Measurements from ENCODE around the gene PPIE. TPM values are rescaled to one million over a fixed set of nuclear protein-coding genes. Genes with fewer than 3 reads are reported as not detected.
"Not testable (repeated sequence)": the region's sequence is repeated elsewhere in the genome, so short reads cannot be mapped to it uniquely, and the experiment has no call there.

Gene PPIE
- total and polyA plus RNA-seq, 2 of the 8 experiments (the other 6 are each of a cell fraction or from before 2014, with no cell fraction given): 38.9 to 56.1 TPM

GRCh38 chr1:39787964-39788363 is 49.3 kb downstream of the PPIE start:
- not testable (repeated sequence) for H2BK5ac ChIP-seq (ENCODE audit: low read depth, low read length); H2BK15ac ChIP-seq (ENCODE audit: low read length); H2BK12ac ChIP-seq (ENCODE audit: low read depth, low read length); H3K56ac ChIP-seq (replicated peaks; ENCODE audit: insufficient read length, low read depth, low read length); H3K14ac ChIP-seq (ENCODE audit: insufficient read length); H2BK120ac ChIP-seq (replicated peaks; ENCODE audit: low read depth, low read length); H3K36me3 ChIP-seq (ENCODE audit: control insufficient read depth in 2 of 4, insufficient read depth in 4 of 4, low read length in 3 of 4); H3K18ac ChIP-seq (ENCODE audit: extremely low read depth, low read length); H3K4me1 ChIP-seq (replicated peaks in 1 of 4; ENCODE audit: control insufficient read depth in 3 of 4, insufficient read depth in 4 of 4, low read length in 3 of 4); H3K23me2 ChIP-seq (ENCODE audit: low read depth, low read length); H3K9ac ChIP-seq (replicated peaks in 1 of 4; ENCODE audit: extremely low read depth in 1 of 4, low read depth in 3 of 4, low read length in 3 of 4); DNase-seq (ENCODE audit: low read depth in 1 of 2, low spot score in 2 of 2); H3K27ac ChIP-seq (ENCODE audit: low read depth, low read length); H2AFZ ChIP-seq (ENCODE audit: low read length); H4K20me1 ChIP-seq (replicated peaks in 1 of 2; ENCODE audit: control insufficient read depth in 1 of 2, insufficient read depth in 2 of 2, low read length in 2 of 2); H4K8ac ChIP-seq (ENCODE audit: extremely low read depth, insufficient read depth, low read length); H3K9me3 ChIP-seq (ENCODE audit: insufficient read depth in 2 of 2, low read depth in 1 of 2, low read length in 1 of 2); H3K79me1 ChIP-seq (ENCODE audit: low read depth, low read length); H3K23ac ChIP-seq (ENCODE audit: insufficient read length); H2AK5ac ChIP-seq (ENCODE audit: low read depth, low read length); H3K79me2 ChIP-seq (ENCODE audit: control insufficient read depth in 1 of 2, insufficient read depth in 2 of 2, low read length in 2 of 2); H2BK20ac ChIP-seq (ENCODE audit: low read length); H3K4ac ChIP-seq (replicated peaks; ENCODE audit: insufficient read length, low read depth, low read length); H4K91ac ChIP-seq (replicated peaks; ENCODE audit: insufficient read length, low read length); FAIRE-seq; H4K5ac ChIP-seq (ENCODE audit: insufficient read length, low read depth, low read length)
- Histone ChIP-seq H3K4me3 (ENCODE audit: extremely low read depth in 1 of 4, insufficient read depth in 2 of 4, low read depth in 3 of 4, low read length in 4 of 4) (peak overlapping the region in 1 of 4 experiments; percentile 34; a peak in 1 of 8 replicates), H3K4me2 (ENCODE audit: insufficient read depth in 1 of 2, low read depth in 2 of 2, low read length in 2 of 2) (peak overlapping the region in 1 of 2 experiments; percentile 38; a peak in 3 of 4 replicates), H3K27me3 (replicated peaks in 1 of 4; ENCODE audit: control insufficient read depth in 3 of 4, extremely low read depth in 1 of 4, insufficient read depth in 3 of 4, low read length in 3 of 4) (peaks cover 34 to 62% (median 47%) of the 10 kb centered on the region in 4 experiments)
- POLR2A ChIA-PET (ENCODE audit: partially characterized antibody): interaction anchor here (1.0 to 1.9 kb wide), 3 partner anchors 12 to 114 kb away, joined by 3 to 5 read pairs (median 3); no protein-coding TSS in a partner anchor
- WGBS, 2 experiments (ENCODE audit: extremely low coverage in 1 of 2, insufficient coverage in 1 of 2, insufficient read length in 1 of 2, insufficient replicate concordance in 2 of 2, low coverage in 1 of 2, low lambda C conversion rate in 2 of 2, missing lambda C conversion rate in 1 of 2): 9% methylated on average over 23 of the region's 55 CpGs; no CpG with 5 or more reads in 1 of the 2 experiments
- CTCF ChIA-PET (ENCODE audit: partially characterized antibody): interaction anchor here (0.6 to 1.7 kb wide), 2 partner anchors 12 to 68 kb away, joined by 3 to 5 read pairs; no protein-coding TSS in a partner anchor
- peak; percentile 21; the same call in 1 of the 2 replicates for TF ChIP-seq MAX (IDR thresholded peaks at IDR 0.05)
- TF ChIP-seq EZH2 (IDR thresholded peaks at IDR 0.05; ENCODE audit: low read depth, low read length, severe bottlenecking): peak; percentile 77
- TF ChIP-seq SUZ12 (IDR thresholded peaks at IDR 0.05; ENCODE audit: low read length): peak; percentile 73; the same call in 1 of the 2 replicates
